HCT116 (cell line): ENCODE measurements around the gene SLC30A7. TPM values are rescaled to one million over a fixed set of nuclear protein-coding genes. Genes with fewer than 3 reads are reported as not detected.

Experiments used
- ATAC-seq: fragments of 200-7000 bp; cut with Tn5 transposase; 2 replicates; pipeline ENCODE4 v1.9.1; 2020; ENCODE audit warnings: mild to moderate bottlenecking, moderate library complexity
- BruUV-seq: library from RNA; stranded (reverse); fragments of 400-500 nt; replicated peaks from 2 replicates; lab custom pipeline; 2021; lab: Mats Ljungman, UMichigan
- CTCF ChIA-PET: fragments of 300-600 bp; sonication (Branson Sonifier 250); formaldehyde crosslinking; loops from one replicate; lab custom pipeline; 2021; ENCODE audit warnings: antibody characterized with exemption; lab: Charles Lee
- POLR2A ChIA-PET: fragments of 300-600, 350-600 bp; sonication (Branson Sonifier 250); formaldehyde crosslinking; loops from one replicate; lab custom pipeline; 2021; ENCODE audit warnings: antibody characterized with exemption; lab: Charles Lee
- RAD21 ChIA-PET, 2 experiments: fragments of 300-600 bp; sonication (Branson Sonifier 250); formaldehyde crosslinking; loops; one replicate each; lab custom pipeline; 2023; ENCODE audit warnings: low total read pairs in 2 of 2; ENCODE audit not compliant: uncharacterized antibody in 2 of 2, unreplicated experiment in 2 of 2, low non-redundant PET in 1 of 2; lab: Charles Lee
- DNase-seq: peaks from one replicate; pipeline ENCODE4 v3.0.0-alpha.2; 2010; ENCODE audit warnings: low read depth, low spot score
- H2AFZ ChIP-seq: fragments of 200-600 bp; shearing (Covaris generic), sonication (generic); 2 replicates; pipeline ENCODE4 v1.6.1; 2017; ENCODE audit warnings: low read depth, mixed run types, mixed read lengths, antibody characterized with exemption, low read length; ENCODE audit not compliant: poor library complexity, severe bottlenecking
- H3K27ac ChIP-seq: 2 replicates; pipeline ENCODE4 v1.5.1; 2012; ENCODE audit warnings: low read depth, low read length
- H3K27me3 ChIP-seq: fragments of 200-600 bp; sonication (generic); 2 replicates; pipeline ENCODE4 v1.6.1; 2016; ENCODE audit warnings: mixed run types, low read length, mixed read lengths; ENCODE audit not compliant: insufficient read depth
- H3K36me3 ChIP-seq, 2 experiments: fragments of 200-500 bp in 1 of 2; fragments of 200-600 bp in 1 of 2; sonication (Bioruptor generic) in 1 of 2; sonication (generic) in 1 of 2; 2 replicates each; pipeline versions ENCODE4 v1.5.1 to v1.6.1; 2014 to 2016; ENCODE audit warnings: low read length in 2 of 2, inconsistent platforms in 1 of 2, mixed read lengths in 1 of 2, mixed run types in 1 of 2; ENCODE audit not compliant: insufficient read depth in 2 of 2, control insufficient read depth in 1 of 2
- H3K4me1 ChIP-seq, 2 experiments: fragments of 200-600 bp in 1 of 2; sonication (generic) in 1 of 2; 2 replicates each; pipeline versions ENCODE4 v1.5.1 to v1.6.1; 2012 to 2017; ENCODE audit warnings: low read length in 2 of 2, inconsistent platforms in 1 of 2, mild to moderate bottlenecking in 1 of 2, mixed read lengths in 1 of 2, mixed run types in 1 of 2, moderate library complexity in 1 of 2; ENCODE audit not compliant: insufficient read depth in 2 of 2, control insufficient read depth in 1 of 2
- H3K4me2 ChIP-seq: fragments of 200-600 bp; sonication (generic); 2 replicates; pipeline ENCODE4 v1.6.1; 2017; ENCODE audit warnings: mixed run types, low read length, mixed read lengths
- H3K4me3 ChIP-seq, 2 experiments: fragments of 200-600 bp in 1 of 2; sonication (generic) in 1 of 2; replicated peaks in 1 of 2; 2 replicates each; pipeline ENCODE4 v1.5.1; 2011 to 2016; ENCODE audit warnings: low read length in 2 of 2, control low read depth in 1 of 2, low read depth in 1 of 2, mild to moderate bottlenecking in 1 of 2, mixed read lengths in 1 of 2, mixed run types in 1 of 2
- H3K79me2 ChIP-seq: fragments of 200-600 bp; sonication (generic); 2 replicates; pipeline ENCODE4 v1.6.1; 2017; ENCODE audit warnings: mild to moderate bottlenecking, mixed run types, low read length, moderate library complexity, mixed read lengths; ENCODE audit not compliant: insufficient read depth
- H3K9ac ChIP-seq: fragments of 200-600 bp; sonication (generic); 2 replicates; pipeline ENCODE4 v1.6.1; 2016; ENCODE audit warnings: low read length, mixed read lengths
- H3K9me2 ChIP-seq: fragments of 200-600 bp; sonication (generic), shearing (Covaris generic); 2 replicates; pipeline ENCODE4 v1.6.1; 2017; ENCODE audit warnings: mixed run types, mild to moderate bottlenecking, moderate library complexity; ENCODE audit not compliant: insufficient read depth
- H3K9me3 ChIP-seq, 2 experiments: fragments of 200-500 bp in 1 of 2; fragments of 200-600 bp in 1 of 2; sonication (Bioruptor generic) in 1 of 2; sonication (generic) in 1 of 2; 2 replicates each; pipeline ENCODE4 v1.6.1; 2014 to 2017; ENCODE audit warnings: low read length in 2 of 2, mixed read lengths in 2 of 2, inconsistent platforms in 1 of 2, low read depth in 1 of 2, mild to moderate bottlenecking in 1 of 2, mixed run types in 1 of 2, moderate library complexity in 1 of 2; ENCODE audit not compliant: control insufficient read depth in 1 of 2, insufficient read depth in 1 of 2
- H4K20me1 ChIP-seq: fragments of 200-600 bp; sonication (generic), shearing (Covaris generic); 2 replicates; pipeline ENCODE4 v1.6.1; 2017; ENCODE audit warnings: mixed run types, mild to moderate bottlenecking, moderate library complexity; ENCODE audit not compliant: insufficient read depth
- JUND ChIP-seq: IDR thresholded peaks from 2 replicates; pipeline ENCODE4 v1.6.1; 2012
- POLR2AphosphoS5 ChIP-seq: IDR thresholded peaks from 2 replicates; pipeline ENCODE4 v1.6.1; 2011; ENCODE audit warnings: mild to moderate bottlenecking, low read depth, low read length, moderate library complexity
- RAD21 ChIP-seq: IDR thresholded peaks from 2 replicates; pipeline ENCODE4 v1.6.1; 2012; ENCODE audit warnings: low read depth, mild to moderate bottlenecking
- YY1 ChIP-seq: IDR thresholded peaks from 2 replicates; pipeline ENCODE4 v1.6.1; 2011; ENCODE audit warnings: low read length, low read depth, moderate library complexity, mild to moderate bottlenecking; ENCODE audit not compliant: insufficient replicate concordance; ENCODE audit errors: extremely low read depth
- ZFX ChIP-seq: fragments of 450-650 bp; IDR thresholded peaks from 2 replicates; pipeline ENCODE4 v1.6.1; 2017
- intact Hi-C: fragments of 100-400 bp; cut with micrococcal nuclease; formaldehyde crosslinking; loops from 2 replicates; pipeline ENCODE4 v1.10.0; 2022
- total RNA-seq: library from RNA; stranded (reverse); gene quantifications from one replicate; pipeline ENCODE4 v1.2.1, GENCODE V29; 2021; ENCODE audit not compliant: unreplicated experiment
- TF ChIP-seq, protein P1 (sequence below), 3 experiments: fragments of 200-600 bp in 1 of 3; sonication (generic) in 1 of 3; IDR thresholded peaks in 2 of 3; conservative IDR thresholded peaks in 1 of 3; 2 replicates each; pipeline ENCODE4 v1.5.1; 2012 to 2017; ENCODE audit warnings: low read depth in 2 of 3, low read length in 2 of 3, antibody characterized with exemption in 1 of 3, borderline replicate concordance in 1 of 3, control low read depth in 1 of 3, mild to moderate bottlenecking in 1 of 3, mixed read lengths in 1 of 3, mixed run types in 1 of 3, moderate library complexity in 1 of 3; ENCODE audit not compliant: insufficient read depth in 1 of 3

The SLC30A7 gene
- total RNA-seq, 1 experiment from 2014 or later: 23.3 TPM

DNA sequence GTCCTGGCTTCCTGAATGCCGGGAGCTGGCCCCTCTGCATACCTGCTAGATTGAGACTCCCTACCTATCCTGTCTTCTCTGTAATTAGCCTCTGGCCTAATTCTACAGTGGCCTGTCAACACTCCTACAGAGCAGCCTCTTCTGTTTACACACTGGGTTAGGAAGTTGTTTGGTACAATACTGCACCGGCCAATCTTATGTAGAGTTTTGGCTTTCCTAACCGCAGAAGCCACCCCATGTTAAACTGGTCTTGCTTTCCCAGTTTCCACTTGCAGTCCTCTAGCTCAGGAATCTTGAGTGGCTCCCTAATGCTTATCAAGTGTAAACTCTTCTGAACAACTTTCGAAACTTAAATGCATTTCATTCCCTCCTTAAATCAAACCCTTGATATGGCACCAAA lies 86.9 kb downstream of the SLC30A7 start:
- H3K9ac ChIP-seq: no peak overlapping the region
- BruUV-seq: no TSS peak
- DNase-seq: no peak
- no peaks in the 10 kb centered on the region for H3K9me2 ChIP-seq
- H3K4me2 ChIP-seq: no peak overlapping the region
- H2AFZ ChIP-seq: no peak overlapping the region
- no peaks in the 10 kb centered on the region for H3K27me3 ChIP-seq
- CTCF ChIA-PET: no interaction called here
- POLR2A ChIA-PET: no interaction called here
- H3K4me3 ChIP-seq: no peak overlapping the region
- H3K9me3 ChIP-seq: no peaks in the 10 kb centered on the region
- intact Hi-C loops: no loop called here
- H3K36me3 ChIP-seq: 0 out of 4 replicates have a peak, but pooled peaks cover 0 to 5% of the 10 kb centered on the region in 2 experiments
- RAD21 ChIA-PET: no interaction called here
- no peak overlapping the region for H3K27ac ChIP-seq
- TF ChIP-seq POLR2AphosphoS5 (no peak), RAD21 (no peak), ZFX (no peak)
- TF ChIP-seq, protein P1, sequence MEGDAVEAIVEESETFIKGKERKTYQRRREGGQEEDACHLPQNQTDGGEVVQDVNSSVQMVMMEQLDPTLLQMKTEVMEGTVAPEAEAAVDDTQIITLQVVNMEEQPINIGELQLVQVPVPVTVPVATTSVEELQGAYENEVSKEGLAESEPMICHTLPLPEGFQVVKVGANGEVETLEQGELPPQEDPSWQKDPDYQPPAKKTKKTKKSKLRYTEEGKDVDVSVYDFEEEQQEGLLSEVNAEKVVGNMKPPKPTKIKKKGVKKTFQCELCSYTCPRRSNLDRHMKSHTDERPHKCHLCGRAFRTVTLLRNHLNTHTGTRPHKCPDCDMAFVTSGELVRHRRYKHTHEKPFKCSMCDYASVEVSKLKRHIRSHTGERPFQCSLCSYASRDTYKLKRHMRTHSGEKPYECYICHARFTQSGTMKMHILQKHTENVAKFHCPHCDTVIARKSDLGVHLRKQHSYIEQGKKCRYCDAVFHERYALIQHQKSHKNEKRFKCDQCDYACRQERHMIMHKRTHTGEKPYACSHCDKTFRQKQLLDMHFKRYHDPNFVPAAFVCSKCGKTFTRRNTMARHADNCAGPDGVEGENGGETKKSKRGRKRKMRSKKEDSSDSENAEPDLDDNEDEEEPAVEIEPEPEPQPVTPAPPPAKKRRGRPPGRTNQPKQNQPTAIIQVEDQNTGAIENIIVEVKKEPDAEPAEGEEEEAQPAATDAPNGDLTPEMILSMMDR (IDR thresholded peaks at IDR 0.05 in 2 of 3, conservative IDR thresholded peaks at IDR 0.05 in 1 of 3; ENCODE audit: borderline replicate concordance in 1 of 3, insufficient read depth in 1 of 3, low read depth in 2 of 3, low read length in 2 of 3): no peak
- no peaks in the 10 kb centered on the region for H4K20me1 ChIP-seq
- ATAC-seq: no peak
- no peaks in the 10 kb centered on the region for H3K4me1 ChIP-seq
- H3K79me2 ChIP-seq: no peaks in the 10 kb centered on the region

DNA sequence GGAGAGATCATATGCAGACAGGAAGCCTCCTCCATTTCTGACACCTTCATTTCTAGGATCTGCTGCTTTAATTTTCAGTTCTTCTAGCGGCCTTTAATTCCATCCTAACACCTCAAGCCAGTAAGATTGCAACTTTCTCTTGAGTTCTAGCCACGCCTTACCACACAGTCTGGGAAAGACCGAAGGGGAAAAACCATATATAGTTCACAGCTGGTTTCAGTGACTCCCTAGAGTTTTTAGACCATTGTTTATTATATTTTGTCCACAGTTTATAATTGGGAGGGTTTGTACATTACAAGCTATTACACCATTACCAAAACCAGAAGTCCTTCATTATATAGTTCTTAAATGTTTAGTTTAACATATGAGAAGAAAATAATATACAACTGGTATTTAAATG lies 92.2 kb downstream of the SLC30A7 start:
- Histone ChIP-seq H3K9me2 (no peaks in the 10 kb centered on the region), H3K9me3 (no peaks in the 10 kb centered on the region), H3K79me2 (no peaks in the 10 kb centered on the region), H3K27ac (no peak overlapping the region), H3K9ac (no peak overlapping the region), H3K4me3 (no peak overlapping the region), H3K4me1 (no peaks in the 10 kb centered on the region), H4K20me1 (no peaks in the 10 kb centered on the region), H2AFZ (no peak overlapping the region), H3K4me2 (no peak overlapping the region), H3K27me3 (no peaks in the 10 kb centered on the region), H3K36me3 (peaks cover 2 to 5% of the 10 kb centered on the region in 2 experiments; a peak in 1 of 4 replicates)
- no TSS peak for BruUV-seq
- DNase-seq (no peak), ATAC-seq (no peak)
- POLR2A ChIA-PET: no interaction called here
- intact Hi-C loops: no loop called here
- no peak for TF ChIP-seq YY1
- no peak for TF ChIP-seq JUND
- CTCF ChIA-PET: no interaction called here
- RAD21 ChIA-PET: no interaction called here
